ENCODE measurements around the gene CILP.

- TF ChIP-seq POLR2A (IDR thresholded peaks at IDR 0.05): no peak
- TF ChIP-seq CTCF (IDR thresholded peaks at IDR 0.05): no peak
- TF ChIP-seq POLR2AphosphoS5 (IDR thresholded peaks at IDR 0.05; ENCODE audit: insufficient read depth in 1 of 2, low read depth in 1 of 2): no peak
Measured at GRCh38 chr15:65176056-65176455, 35.2 kb downstream of the CILP start.

Data from vagina (tissue), 2 donors.